GM10266 (cell line): ENCODE data around the gene COLEC11.

Experiments
- DNase-seq: peaks from one replicate; pipeline ENCODE4 v3.0.0; 2012; ENCODE audit errors: extremely low spot score
- CTCF ChIP-seq: IDR thresholded peaks from 2 replicates; pipeline ENCODE4 v1.5.1; 2012; ENCODE audit warnings: mild to moderate bottlenecking, low read depth; ENCODE audit not compliant: control insufficient read depth, insufficient read depth; ENCODE audit errors: missing control alignments

The COLEC11 gene

GRCh38 chr2:3646446-3646845 lies 51.5 kb downstream of the COLEC11 start:
- no peak for TF ChIP-seq CTCF
- DNase-seq = no peak

DNA sequence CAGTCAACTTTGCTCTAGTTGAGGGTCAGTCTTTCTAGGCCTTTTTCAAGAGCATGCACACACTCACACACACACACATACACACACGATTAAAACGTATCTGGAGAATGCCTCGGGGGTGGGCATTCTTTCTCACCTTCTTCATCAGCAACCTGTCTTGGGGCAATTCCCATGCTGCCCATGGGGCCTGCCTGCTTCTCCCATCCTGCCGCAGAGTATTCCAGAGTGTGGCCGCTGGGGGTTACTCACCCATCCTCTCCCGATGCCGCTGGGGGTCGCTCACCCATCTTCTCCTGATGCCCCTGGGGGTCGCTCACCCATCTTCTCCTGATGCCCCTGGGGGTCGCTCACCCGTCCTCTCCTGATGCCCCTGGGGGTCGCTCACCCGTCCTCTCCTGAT lies 52.3 kb downstream of the COLEC11 start:
- no peak for TF ChIP-seq CTCF
- no peak for DNase-seq

GRCh38 chr2:3647831-3648651 lies 53.1 kb downstream of the COLEC11 start:
- DNase-seq = no peak
- no peak for TF ChIP-seq CTCF

DNA sequence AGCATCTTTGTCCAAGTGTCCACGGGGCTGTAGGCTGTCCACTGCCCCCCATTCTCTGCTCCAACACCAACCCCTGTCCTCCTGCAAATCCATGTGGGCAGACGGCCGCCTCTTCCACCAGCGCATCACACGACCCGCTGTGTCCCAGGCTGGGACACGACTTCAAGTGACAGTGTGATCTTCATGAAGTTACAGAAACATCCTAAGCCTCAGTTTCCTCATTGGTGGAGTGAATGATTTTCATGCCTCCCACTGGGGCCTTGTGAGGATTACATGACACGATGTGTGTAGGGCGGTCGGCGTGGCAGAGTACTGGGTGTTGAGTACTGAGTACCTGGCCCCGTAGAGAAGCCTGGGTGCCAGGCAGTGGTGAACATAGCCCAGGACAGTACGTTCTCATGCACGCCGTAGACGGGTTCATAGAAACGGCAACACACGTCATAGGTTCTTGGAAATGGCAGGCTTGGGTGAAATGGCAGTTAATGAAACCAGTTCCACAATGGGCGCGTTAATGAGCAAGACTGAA lies 53.8 kb downstream of the COLEC11 start:
- TF ChIP-seq CTCF = no peak
- no peak for DNase-seq

- no peak for DNase-seq
- TF ChIP-seq CTCF = no peak
Observed at GRCh38 chr2:3649581-3649980, 54.7 kb downstream of the COLEC11 start.

- no peak for DNase-seq
- TF ChIP-seq CTCF = no peak
Observed at GRCh38 chr2:3650140-3650920, 55.4 kb downstream of the COLEC11 start.
